GM21515 (cell line): ENCODE measurements around the gene HIBADH.
"Not testable (repeated sequence)": the region's sequence is repeated elsewhere in the genome, so short reads cannot be mapped to it uniquely, and the experiment has no call there.

ENCODE experiments used
- ATAC-seq: cut with Tn5 transposase; IDR thresholded peaks from one replicate; pipeline ENCODE4 v1.9.1; 2021; ENCODE audit not compliant: unreplicated experiment

Gene HIBADH

GRCh38 chr7:27513885-27514284 is 148.8 kb downstream of the HIBADH start:
- ATAC-seq = no peak

GRCh38 chr7:27511370-27511769 is 151.3 kb downstream of the HIBADH start:
- not testable (repeated sequence) for ATAC-seq

GRCh38 chr7:27510541-27510940 is 152.1 kb downstream of the HIBADH start:
- no peak for ATAC-seq

GRCh38 chr7:27501879-27502278 is 160.8 kb downstream of the HIBADH start:
- not testable (repeated sequence) for ATAC-seq

GRCh38 chr7:27501001-27501400 is 161.7 kb downstream of the HIBADH start:
- ATAC-seq = no peak

- no peak for ATAC-seq
Measured at GRCh38 chr7:27492224-27492623, 170.5 kb downstream of the HIBADH start.

GRCh38 chr7:27491534-27491933 is 171.1 kb downstream of the HIBADH start:
- ATAC-seq = no peak

GRCh38 chr7:27487509-27487908 is 175.2 kb downstream of the HIBADH start:
- ATAC-seq = no peak

GRCh38 chr7:27484451-27484850 is 178.2 kb downstream of the HIBADH start:
- ATAC-seq = no peak

- ATAC-seq = no peak
Measured at GRCh38 chr7:27482219-27482618, 180.5 kb downstream of the HIBADH start.

- ATAC-seq = no peak
Measured at GRCh38 chr7:27478556-27478955, 184.1 kb downstream of the HIBADH start.

- ATAC-seq = no peak
Measured at GRCh38 chr7:27478084-27478483, 184.6 kb downstream of the HIBADH start.

- ATAC-seq = no peak
Measured at GRCh38 chr7:27476493-27476892, 186.2 kb downstream of the HIBADH start.
